SK-N-SH (cell line): Measurements from ENCODE around the gene CRIM1. TPM values are rescaled to one million over a fixed set of nuclear protein-coding genes. Genes with fewer than 3 reads are reported as not detected.
A peak's percentile ranks its signal among the peaks of the same experiment; 100 is the strongest.

Source experiments
- CTCF ChIA-PET: fragments of 300-600, 350-600 bp; formaldehyde crosslinking; extraction: SDS; loops from one replicate; lab custom pipeline; 2021; lab: Yijun Ruan, JAX
- POLR2A ChIA-PET: fragments of 350-600 bp; sonication (Branson Sonifier 250); formaldehyde crosslinking; extraction: SDS; loops from one replicate; lab custom pipeline; 2020; ENCODE audit warnings: antibody characterized with exemption, inconsistent platforms; lab: Yijun Ruan, JAX
- DNase-seq: peaks from one replicate; pipeline ENCODE4 v3.0.0; 2012
- H2AFZ ChIP-seq: fragments of 200-600 bp; sonication (generic); 2 replicates; pipeline ENCODE4 v1.8.1; 2016; ENCODE audit warnings: antibody characterized with exemption, mild to moderate bottlenecking, low read depth
- H3F3A ChIP-seq: fragments of 200-600 bp; sonication (generic); replicated peaks from 2 replicates; pipeline ENCODE3; 2016; ENCODE audit warnings: antibody characterized with exemption, mild to moderate bottlenecking; ENCODE audit not compliant: insufficient read depth
- H3K27ac ChIP-seq, 2 experiments: fragments of 200-500 bp in 1 of 2; fragments of 200-600 bp in 1 of 2; sonication (Bioruptor generic) in 1 of 2; sonication (generic), shearing (Covaris generic) in 1 of 2; 2 replicates each; pipeline versions ENCODE4 v1.5.1 to v1.6.1; 2014 to 2016; ENCODE audit warnings: low read depth in 2 of 2, inconsistent platforms in 1 of 2, low read length in 1 of 2, mild to moderate bottlenecking in 1 of 2, mixed read lengths in 1 of 2
- H3K27me3 ChIP-seq: fragments of 200-600 bp; sonication (generic), shearing (Covaris generic); 2 replicates; pipeline ENCODE4 v1.6.1; 2016; ENCODE audit warnings: mixed run types; ENCODE audit not compliant: insufficient read depth
- H3K36me3 ChIP-seq, 2 experiments: fragments of 200-500 bp in 1 of 2; fragments of 200-600 bp in 1 of 2; sonication (Bioruptor generic) in 1 of 2; sonication (generic) in 1 of 2; replicated peaks in 1 of 2; 2 replicates each; pipeline versions ENCODE3 to v1.5.1; 2014 to 2016; ENCODE audit warnings: low read length in 1 of 2, mild to moderate bottlenecking in 1 of 2; ENCODE audit not compliant: insufficient read depth in 2 of 2, control insufficient read depth in 1 of 2
- H3K4me1 ChIP-seq, 2 experiments: fragments of 200-500 bp in 1 of 2; fragments of 200-600 bp in 1 of 2; sonication (Bioruptor generic) in 1 of 2; sonication (generic), shearing (Covaris generic) in 1 of 2; 2 replicates each; pipeline versions ENCODE4 v1.5.1 to v1.6.1; 2014 to 2016; ENCODE audit warnings: low read depth in 1 of 2, low read length in 1 of 2, mixed run types in 1 of 2; ENCODE audit not compliant: insufficient read depth in 2 of 2, control insufficient read depth in 1 of 2
- H3K4me2 ChIP-seq: fragments of 200-600 bp; sonication (generic), shearing (Covaris generic); 2 replicates; pipeline ENCODE4 v1.6.1; 2017; ENCODE audit warnings: mixed run types
- H3K4me3 ChIP-seq, 2 experiments: fragments of 200-500 bp in 1 of 2; fragments of 200-600 bp in 1 of 2; sonication (Bioruptor generic) in 1 of 2; sonication (generic), shearing (Covaris generic) in 1 of 2; 2 replicates each; pipeline versions ENCODE4 v1.5.1 to v1.8.1; 2014 to 2016; ENCODE audit warnings: low read depth in 2 of 2, inconsistent platforms in 1 of 2, low read length in 1 of 2, mild to moderate bottlenecking in 1 of 2, mixed read lengths in 1 of 2, moderate library complexity in 1 of 2
- H3K79me2 ChIP-seq: fragments of 200-600 bp; sonication (generic); 2 replicates; pipeline ENCODE4 v1.8.1; 2017; ENCODE audit warnings: mild to moderate bottlenecking; ENCODE audit not compliant: insufficient read depth
- H3K9ac ChIP-seq: fragments of 200-600 bp; sonication (generic); 2 replicates; pipeline ENCODE4 v1.6.1; 2017; ENCODE audit warnings: mixed run types
- H3K9me2 ChIP-seq: fragments of 200-600 bp; sonication (generic); 2 replicates; pipeline ENCODE4 v1.6.1; 2017; ENCODE audit warnings: mixed run types
- H3K9me3 ChIP-seq: fragments of 200-600 bp; sonication (generic); 2 replicates; pipeline ENCODE4 v1.6.1; 2017; ENCODE audit warnings: mixed run types, mild to moderate bottlenecking, moderate library complexity
- H4K20me1 ChIP-seq: fragments of 200-600 bp; sonication (generic); 2 replicates; pipeline ENCODE4 v1.6.1; 2017; ENCODE audit warnings: mild to moderate bottlenecking, mixed run types; ENCODE audit not compliant: insufficient read depth
- CHD2 ChIP-seq: fragments of 150-350 bp; IDR thresholded peaks from 2 replicates; pipeline ENCODE4 v1.6.1; 2018; ENCODE audit warnings: low read length; ENCODE audit not compliant: partially characterized antibody
- EP300 ChIP-seq, 2 experiments: IDR thresholded peaks; 2 replicates each; pipeline versions ENCODE4 v1.4.0 to v1.6.1; 2012; ENCODE audit warnings: borderline replicate concordance in 1 of 2, low read depth in 1 of 2, low read length in 1 of 2
- EZH2phosphoT487 ChIP-seq: fragments of 200-600 bp; sonication (generic); IDR thresholded peaks from 2 replicates; pipeline ENCODE4 v1.6.1; 2017; ENCODE audit warnings: low read depth, mixed run types, mild to moderate bottlenecking, antibody characterized with exemption, moderate library complexity, borderline replicate concordance
- FOXJ3 ChIP-seq: sonication (generic); formaldehyde crosslinking; IDR thresholded peaks from 2 replicates; pipeline ENCODE4 v1.5.1; 2020; ENCODE audit warnings: mild to moderate bottlenecking, missing genetic modification reagents
- FOXM1 ChIP-seq: IDR thresholded peaks from 2 replicates; pipeline ENCODE4 v1.4.0; 2012; ENCODE audit warnings: low read depth, mild to moderate bottlenecking
- GABPA ChIP-seq: IDR thresholded peaks from 2 replicates; pipeline ENCODE4 v1.4.0; 2012; ENCODE audit warnings: low read depth, mild to moderate bottlenecking
- JUND ChIP-seq: IDR thresholded peaks from 2 replicates; pipeline ENCODE4 v1.4.0; 2012
- MEF2A ChIP-seq: IDR thresholded peaks from 2 replicates; pipeline ENCODE4 v1.4.0; 2012; ENCODE audit warnings: low read depth, borderline replicate concordance
- POLR2AphosphoS5 ChIP-seq: IDR thresholded peaks from 2 replicates; pipeline ENCODE4 v1.6.1; 2012; ENCODE audit warnings: low read depth, low read length
- RXRA ChIP-seq: IDR thresholded peaks from 2 replicates; pipeline ENCODE4 v1.4.0; 2012; ENCODE audit warnings: low read depth, mild to moderate bottlenecking, borderline replicate concordance
- SIN3A ChIP-seq: IDR thresholded peaks from 2 replicates; pipeline ENCODE4 v1.6.1; 2012; ENCODE audit warnings: low read depth, mild to moderate bottlenecking, low read length, moderate library complexity, borderline replicate concordance
- TCF12 ChIP-seq: IDR thresholded peaks from 2 replicates; pipeline ENCODE4 v1.4.0; 2012
- TEAD4 ChIP-seq: IDR thresholded peaks from 2 replicates; pipeline ENCODE4 v1.4.0; 2012; ENCODE audit warnings: mild to moderate bottlenecking, borderline replicate concordance; ENCODE audit not compliant: insufficient read depth
- YY1 ChIP-seq: IDR thresholded peaks from 2 replicates; pipeline ENCODE4 v1.4.0; 2012; ENCODE audit warnings: low read depth, mild to moderate bottlenecking
- ZBTB33 ChIP-seq: IDR thresholded peaks from 2 replicates; pipeline ENCODE4 v1.4.0; 2012; ENCODE audit warnings: low read depth, borderline replicate concordance
- WGBS: methylation state at CpG from one replicate; pipeline ENCODE4 v1.1.6; 2017; ENCODE audit warnings: low lambda C conversion rate; 5-methylcytosine and 5-hydroxymethylcytosine counted together
- polyA plus RNA-seq, 3 experiments: library from polyadenylated mRNA; depleted of rRNA; stranded (reverse); fragments of >200 nt; gene quantifications; 2 replicates each; pipeline ENCODE4 v1.2.3, GENCODE V29; 2012
- TF ChIP-seq, protein P1 (sequence below): IDR thresholded peaks from 2 replicates; pipeline ENCODE4 v1.4.0; 2012; ENCODE audit warnings: low read depth, borderline replicate concordance
- TF ChIP-seq, protein P2 (sequence below): IDR thresholded peaks from 2 replicates; pipeline ENCODE4; 2012
- TF ChIP-seq, protein P3 (sequence below): fragments of 150-350 bp; IDR thresholded peaks from 2 replicates; pipeline ENCODE4 v1.6.1; 2016; ENCODE audit warnings: mild to moderate bottlenecking, low read depth, low read length
- TF ChIP-seq, protein P4 (sequence below): IDR thresholded peaks from 2 replicates; pipeline ENCODE4 v1.4.0; 2012; ENCODE audit warnings: low read depth

The CRIM1 gene
- polyA plus RNA-seq, 1 of the 3 experiments (the other 2 are of a cell fraction), result 244 TPM

GRCh38 chr2:36370281-36370680 lies 14.7 kb downstream of the CRIM1 start:
- peak overlapping the region; percentile 79 to 96; a peak in 3 of 4 replicates for H3K27ac ChIP-seq

DNA sequence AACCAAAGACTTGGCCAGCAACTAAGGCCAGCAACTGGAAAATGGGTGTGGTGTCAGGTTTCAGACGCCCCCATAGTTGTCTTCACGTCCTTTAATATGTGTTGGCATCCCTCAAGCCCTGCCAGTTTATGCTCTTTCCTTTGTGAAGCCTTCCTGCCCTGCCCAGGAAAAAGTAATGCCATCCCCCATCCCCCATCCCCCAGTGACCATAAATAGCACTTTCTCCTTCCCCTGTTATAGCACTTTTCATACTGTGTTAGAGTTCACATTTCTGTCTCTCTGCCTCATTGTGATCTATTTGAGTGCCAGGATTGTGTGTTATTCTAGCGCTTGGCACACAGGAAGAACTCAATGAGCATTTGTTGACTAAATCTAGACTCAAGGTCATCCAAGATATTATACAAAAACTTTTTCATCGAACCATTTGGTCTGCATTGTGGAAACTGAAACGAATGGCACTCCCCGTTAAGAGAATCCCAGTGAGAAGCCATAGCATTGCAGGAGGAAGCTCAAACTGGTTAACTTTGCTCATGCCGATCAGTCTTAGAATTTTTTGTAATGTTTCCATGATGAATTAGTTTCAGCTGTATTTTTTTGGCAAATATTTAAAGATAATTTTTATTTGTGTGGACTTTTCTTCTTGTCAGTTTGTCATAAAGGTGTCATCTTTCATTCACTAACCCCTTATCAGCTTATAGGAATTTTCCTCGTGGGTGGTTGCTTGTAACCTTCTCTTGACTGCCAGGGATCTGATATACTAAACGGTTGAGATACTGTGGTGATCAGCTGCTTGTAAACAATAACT lies 15.7 kb downstream of the CRIM1 start:
- Histone ChIP-seq H3K4me3 (peak overlapping the region; percentile 10 to 22; a peak in 3 of 4 replicates), H3F3A (peaks cover 91% of the 10 kb centered on the region), H3K27me3 (no peaks in the 10 kb centered on the region), H3K36me3 (peaks cover 8 to 12% of the 10 kb centered on the region in 2 experiments), H3K9me3 (no peaks in the 10 kb centered on the region), H3K27ac (peak overlapping the region; percentile 79 to 96; a peak in 3 of 4 replicates)
- POLR2A ChIA-PET, result no interaction called here
- TF ChIP-seq TCF12, result peak; percentile 27; the same call in 1 of the 2 replicates
- TF ChIP-seq, protein P1, sequence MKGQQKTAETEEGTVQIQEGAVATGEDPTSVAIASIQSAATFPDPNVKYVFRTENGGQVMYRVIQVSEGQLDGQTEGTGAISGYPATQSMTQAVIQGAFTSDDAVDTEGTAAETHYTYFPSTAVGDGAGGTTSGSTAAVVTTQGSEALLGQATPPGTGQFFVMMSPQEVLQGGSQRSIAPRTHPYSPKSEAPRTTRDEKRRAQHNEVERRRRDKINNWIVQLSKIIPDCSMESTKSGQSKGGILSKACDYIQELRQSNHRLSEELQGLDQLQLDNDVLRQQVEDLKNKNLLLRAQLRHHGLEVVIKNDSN, result no peak
- TF ChIP-seq POLR2AphosphoS5, result peak; percentile 54; the same call in 1 of the 2 replicates
- peak; percentile 27; the same call in 1 of the 2 replicates for TF ChIP-seq RXRA
- TF ChIP-seq MEF2A, result peak; percentile 54
- peak in 1 of 2 experiments; percentile 9; a peak in 1 of 4 replicates for TF ChIP-seq EP300 (IDR thresholded peaks at IDR 0.05; ENCODE audit: borderline replicate concordance in 1 of 2, low read depth in 1 of 2, low read length in 1 of 2)
- 0 out of 2 replicates have a peak, but pooled peaks have one; percentile 3 for TF ChIP-seq JUND
- no peak for TF ChIP-seq CHD2
- TF ChIP-seq GABPA, result no peak
- no peak; the same call in 1 of the 2 replicates for TF ChIP-seq ZBTB33
- TF ChIP-seq, protein P2, sequence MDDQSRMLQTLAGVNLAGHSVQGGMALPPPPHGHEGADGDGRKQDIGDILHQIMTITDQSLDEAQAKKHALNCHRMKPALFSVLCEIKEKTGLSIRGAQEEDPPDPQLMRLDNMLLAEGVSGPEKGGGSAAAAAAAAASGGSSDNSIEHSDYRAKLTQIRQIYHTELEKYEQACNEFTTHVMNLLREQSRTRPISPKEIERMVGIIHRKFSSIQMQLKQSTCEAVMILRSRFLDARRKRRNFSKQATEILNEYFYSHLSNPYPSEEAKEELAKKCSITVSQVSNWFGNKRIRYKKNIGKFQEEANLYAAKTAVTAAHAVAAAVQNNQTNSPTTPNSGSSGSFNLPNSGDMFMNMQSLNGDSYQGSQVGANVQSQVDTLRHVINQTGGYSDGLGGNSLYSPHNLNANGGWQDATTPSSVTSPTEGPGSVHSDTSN, result peak; percentile 37; the same call in 1 of the 2 replicates
- TF ChIP-seq, all 33 proteins: peak for 7
- CTCF ChIA-PET, result interaction anchor here (1.1 to 1.4 kb wide), 2 partner anchors 17 to 63 kb away, joined by 3 to 5 read pairs; no protein-coding TSS in a partner anchor
- peaks cover 49% of the 10 kb centered on the region for H4K20me1 ChIP-seq
- H3K79me2 ChIP-seq, result peaks cover 100% of the 10 kb centered on the region
- no peak for DNase-seq
- peaks cover 5 to 100% of the 10 kb centered on the region in 2 experiments for H3K4me1 ChIP-seq
- H3K4me2 ChIP-seq, result peak overlapping the region; percentile 67
- WGBS, result 7% methylated on average over 9 of the region's 9 CpGs
- H3K9me2 ChIP-seq, result no peaks in the 10 kb centered on the region
- H3K9ac ChIP-seq, result peak overlapping the region; percentile 39; the same call in 1 of the 2 replicates
- H2AFZ ChIP-seq, result no peak overlapping the region

More at GRCh38 chr2:36370281-36370680, 14.7 kb downstream of the CRIM1 start:
- H3K4me1 ChIP-seq, result peaks cover 5 to 98% of the 10 kb centered on the region in 2 experiments
- TF ChIP-seq, protein P3, sequence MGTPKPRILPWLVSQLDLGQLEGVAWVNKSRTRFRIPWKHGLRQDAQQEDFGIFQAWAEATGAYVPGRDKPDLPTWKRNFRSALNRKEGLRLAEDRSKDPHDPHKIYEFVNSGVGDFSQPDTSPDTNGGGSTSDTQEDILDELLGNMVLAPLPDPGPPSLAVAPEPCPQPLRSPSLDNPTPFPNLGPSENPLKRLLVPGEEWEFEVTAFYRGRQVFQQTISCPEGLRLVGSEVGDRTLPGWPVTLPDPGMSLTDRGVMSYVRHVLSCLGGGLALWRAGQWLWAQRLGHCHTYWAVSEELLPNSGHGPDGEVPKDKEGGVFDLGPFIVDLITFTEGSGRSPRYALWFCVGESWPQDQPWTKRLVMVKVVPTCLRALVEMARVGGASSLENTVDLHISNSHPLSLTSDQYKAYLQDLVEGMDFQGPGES, result no peak
- TF ChIP-seq FOXJ3 (CRISPR knock-in tag) (no peak), FOXM1 (no peak), SIN3A (no peak), RXRA (no peak), YY1 (no peak), TCF12 (no peak), EZH2phosphoT487 (no peak), MEF2A (no peak), TEAD4 (no peak)
- TF ChIP-seq, protein P2, result no peak
- TF ChIP-seq, protein P4, sequence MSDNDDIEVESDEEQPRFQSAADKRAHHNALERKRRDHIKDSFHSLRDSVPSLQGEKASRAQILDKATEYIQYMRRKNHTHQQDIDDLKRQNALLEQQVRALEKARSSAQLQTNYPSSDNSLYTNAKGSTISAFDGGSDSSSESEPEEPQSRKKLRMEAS, result no peak
- no peaks in the 10 kb centered on the region for H3K9me3 ChIP-seq
- H3K9me2 ChIP-seq, result no peaks in the 10 kb centered on the region
- DNase-seq, result no peak
- no peak overlapping the region for H2AFZ ChIP-seq
- peaks cover 89% of the 10 kb centered on the region for H3F3A ChIP-seq
- H3K36me3 ChIP-seq, result peaks cover 8 to 18% of the 10 kb centered on the region in 2 experiments
- H3K9ac ChIP-seq, result peak overlapping the region; percentile 39
- H3K4me3 ChIP-seq, result 0 out of 4 replicates have a peak overlapping the region, but pooled peaks of 1 of the 2 experiments have one; percentile 22
- H4K20me1 ChIP-seq, result peaks cover 39% of the 10 kb centered on the region
- H3K4me2 ChIP-seq, result peak overlapping the region; percentile 67
- H3K79me2 ChIP-seq, result peaks cover 100% of the 10 kb centered on the region
- H3K27me3 ChIP-seq, result no peaks in the 10 kb centered on the region
- POLR2A ChIA-PET, result no interaction called here
- CTCF ChIA-PET, result interaction anchor here (1.0 to 1.3 kb wide), 2 partner anchors 18 to 302 kb away, joined by 3 to 5 read pairs; no protein-coding TSS in a partner anchor
